ENCODE results near the gene CRACR2B.

The CRACR2B gene

GRCh38 chr11:842370-843002 is 14.8 kb downstream of the CRACR2B start, which contains the start of the genes POLR2L and TSPAN4 (continued):
- no peak for TF ChIP-seq KLF17 (tag by site-specific recombination; IDR thresholded peaks at IDR 0.05)
- TF ChIP-seq OSR2 (tag by site-specific recombination; IDR thresholded peaks at IDR 0.05): no peak
- no peak for TF ChIP-seq ZNF155 (tag by site-specific recombination; IDR thresholded peaks at IDR 0.05)
- TF ChIP-seq GFI1B (tag by site-specific recombination; IDR thresholded peaks at IDR 0.05): no peak
- no peak for TF ChIP-seq ZNF354C (tag by site-specific recombination; IDR thresholded peaks at IDR 0.05; ENCODE audit: borderline replicate concordance, low read depth)
- no peak for TF ChIP-seq ZNF555 (tag by site-specific recombination; conservative IDR thresholded peaks at IDR 0.05)
- no peak for TF ChIP-seq ZNF792 (tag by site-specific recombination; IDR thresholded peaks at IDR 0.05)
- TF ChIP-seq AEBP2 (tag by site-specific recombination; IDR thresholded peaks at IDR 0.05; ENCODE audit: borderline replicate concordance): no peak
- no peak for TF ChIP-seq ZNF600 (tag by site-specific recombination; IDR thresholded peaks at IDR 0.05)
- no peak for TF ChIP-seq ZNF404 (tag by site-specific recombination; IDR thresholded peaks at IDR 0.05)
- TF ChIP-seq ZNF585B (tag by site-specific recombination; IDR thresholded peaks at IDR 0.05): no peak
- no peak; the same call in 1 of the 2 replicates for TF ChIP-seq INSM2 (tag by site-specific recombination; IDR thresholded peaks at IDR 0.05)
- no peak for TF ChIP-seq ZNF701 (tag by site-specific recombination; IDR thresholded peaks at IDR 0.05)
- no peak for TF ChIP-seq ZNF132 (tag by site-specific recombination; IDR thresholded peaks at IDR 0.05; ENCODE audit: borderline replicate concordance)
- TF ChIP-seq ZNF146 (tag by site-specific recombination; IDR thresholded peaks at IDR 0.05): no peak
- TF ChIP-seq ZNF571 (tag by site-specific recombination; IDR thresholded peaks at IDR 0.05): no peak
- peak; percentile 61; the same call in 1 of the 2 replicates for TF ChIP-seq ZNF692 (tag by site-specific recombination; IDR thresholded peaks at IDR 0.05)
- no peak for TF ChIP-seq ZNF785 (tag by site-specific recombination; IDR thresholded peaks at IDR 0.05)
- no peak for TF ChIP-seq REST (tag by site-specific recombination; IDR thresholded peaks at IDR 0.05)
- no peak for TF ChIP-seq HOXD13 (CRISPR knock-in tag; IDR thresholded peaks at IDR 0.05; ENCODE audit: borderline replicate concordance)
- TF ChIP-seq ZNF133 (tag by site-specific recombination; IDR thresholded peaks at IDR 0.05): no peak
- no peak for TF ChIP-seq WT1 (tag by site-specific recombination; IDR thresholded peaks at IDR 0.05)
- no peak for TF ChIP-seq ZNF843 (tag by site-specific recombination; IDR thresholded peaks at IDR 0.05)
- no peak for TF ChIP-seq ZNF362 (tag by site-specific recombination; IDR thresholded peaks at IDR 0.05)
- peak; percentile 71; the same call in 1 of the 2 replicates for TF ChIP-seq KLF10 (tag by site-specific recombination; IDR thresholded peaks at IDR 0.05)
- no peak for TF ChIP-seq SP2 (tag by site-specific recombination; IDR thresholded peaks at IDR 0.05)
- TF ChIP-seq HOXA7 (CRISPR knock-in tag; IDR thresholded peaks at IDR 0.05; ENCODE audit: borderline replicate concordance): no peak
- no peak for TF ChIP-seq ZNF707 (tag by site-specific recombination; IDR thresholded peaks at IDR 0.05)
- TF ChIP-seq ZNF654 (tag by site-specific recombination; IDR thresholded peaks at IDR 0.05; ENCODE audit: low read depth): no peak
- TF ChIP-seq KLF7 (tag by site-specific recombination; IDR thresholded peaks at IDR 0.05; ENCODE audit: borderline replicate concordance): no peak
- no peak for TF ChIP-seq ZNF391 (tag by site-specific recombination; IDR thresholded peaks at IDR 0.05; ENCODE audit: borderline replicate concordance, low read depth)
- TF ChIP-seq ZNF37A (tag by site-specific recombination; IDR thresholded peaks at IDR 0.05): no peak

All from HEK293 (cell line).